Stimulated activated CD4-positive, alpha-beta T cell treated with anti-CD3 and anti-CD28 coated beads, Interleukin-1b, Interleukin-23, amount 100 ng/mL, for 24 hours (primary cell): ENCODE data around the gene NR2F1.

Source experiments
- DNase-seq, 4 experiments: peaks; one replicate each; pipeline ENCODE4 v3.0.0-alpha.2; 2020; ENCODE audit warnings: low read depth in 4 of 4, low spot score in 1 of 4

Gene NR2F1

GRCh38 chr5:93603793-93604643 lies 21.0 kb downstream of the NR2F1 start:
- DNase-seq = no peak

GRCh38 chr5:93604644-93605515 lies 21.9 kb downstream of the NR2F1 start:
- DNase-seq = no peak

- no peak for DNase-seq
Observed at GRCh38 chr5:93606382-93606752, 23.3 kb downstream of the NR2F1 start.

GRCh38 chr5:93607367-93608258 lies 24.6 kb downstream of the NR2F1 start:
- no peak for DNase-seq

GRCh38 chr5:93608855-93609254 lies 25.8 kb downstream of the NR2F1 start:
- no peak for DNase-seq

- no peak for DNase-seq
Observed at GRCh38 chr5:93609762-93610161, 26.7 kb downstream of the NR2F1 start.

- no peak for DNase-seq
Observed at GRCh38 chr5:93610581-93611272, 27.7 kb downstream of the NR2F1 start.

GRCh38 chr5:93611273-93611975 lies 28.4 kb downstream of the NR2F1 start:
- no peak for DNase-seq

GRCh38 chr5:93611976-93612854 lies 29.2 kb downstream of the NR2F1 start:
- DNase-seq = no peak

GRCh38 chr5:93612855-93613243 lies 29.8 kb downstream of the NR2F1 start:
- no peak for DNase-seq

- DNase-seq = no peak
Observed at GRCh38 chr5:93616538-93617174, 33.6 kb downstream of the NR2F1 start.

- DNase-seq = peak in 1 of 4 experiments; percentile 24
Observed at GRCh38 chr5:93620487-93621326, 37.7 kb downstream of the NR2F1 start.

- DNase-seq = no peak
Observed at GRCh38 chr5:93621327-93621798, 38.3 kb downstream of the NR2F1 start.

GRCh38 chr5:93622240-93622885 lies 39.3 kb downstream of the NR2F1 start:
- DNase-seq = no peak

GRCh38 chr5:93623153-93623552 lies 40.1 kb downstream of the NR2F1 start:
- DNase-seq = no peak

GRCh38 chr5:93626801-93627200 lies 43.8 kb downstream of the NR2F1 start:
- no peak for DNase-seq

GRCh38 chr5:93632327-93632726 lies 49.3 kb downstream of the NR2F1 start:
- DNase-seq = no peak
